Measurements from ENCODE around the gene WDR33. TPM values are rescaled to one million over a fixed set of nuclear protein-coding genes. Genes with fewer than 3 reads are reported as not detected.

The WDR33 gene
- total RNA-seq, 2 experiments from 2014 or later, result 70.7 to 96.6 TPM

GRCh38 chr2:127652786-127653357 lies 158.1 kb downstream of the WDR33 start:
- Histone ChIP-seq H3K27ac (ENCODE audit: low read depth, low read length, poor library complexity, severe bottlenecking) (no peak overlapping the region), H3K36me3 (ENCODE audit: insufficient read depth, low read length) (no peaks in the 10 kb centered on the region), H3K4me2 (ENCODE audit: low read length) (no peak overlapping the region), H3K4me3 (ENCODE audit: low read depth, low read length, poor library complexity, severe bottlenecking) (no peak overlapping the region), H3K4me1 (ENCODE audit: insufficient read depth, low read length, poor library complexity, severe bottlenecking) (no peaks in the 10 kb centered on the region), H2AFZ (ENCODE audit: low read length) (no peak overlapping the region), H3K9me3 (ENCODE audit: low read length) (no peaks in the 10 kb centered on the region), H3K9me2 (ENCODE audit: insufficient read depth, low read length) (no peaks in the 10 kb centered on the region), H4K20me1 (ENCODE audit: insufficient read depth, low read length) (no peaks in the 10 kb centered on the region), H3K79me2 (ENCODE audit: insufficient read depth, low read depth, low read length) (no peaks in the 10 kb centered on the region)
- CTCF ChIA-PET (ENCODE audit: unreplicated experiment), result interaction anchor here (0.9 kb wide), 1 partner anchor 62 kb away, joined by 3 read pairs; no protein-coding TSS in a partner anchor
- POLR2A ChIA-PET, result interaction anchor here (0.5 to 1.7 kb wide), 4 partner anchors 13 to 207 kb away, joined by 3 to 4 read pairs (median 3); no protein-coding TSS in a partner anchor
- intact Hi-C loops (cut with micrococcal nuclease; ENCODE audit: unreplicated experiment), result no loop called here
- DNase-seq (ENCODE audit: low spot score), result no peak
- BruUV-seq (replicated peaks), result no TSS peak
- no peak for TF ChIP-seq EZH2phosphoT487 (IDR thresholded peaks at IDR 0.05; ENCODE audit: borderline replicate concordance, low read depth, low read length)
- no peak for TF ChIP-seq CTCF (conservative IDR thresholded peaks at IDR 0.05; ENCODE audit: low read length)

- no peak overlapping the region for H3K4me2 ChIP-seq (ENCODE audit: low read length)
- H3K9me3 ChIP-seq (ENCODE audit: low read length), result no peaks in the 10 kb centered on the region
- intact Hi-C loops (cut with micrococcal nuclease; ENCODE audit: unreplicated experiment), result no loop called here
- no peak overlapping the region for H3K4me3 ChIP-seq (ENCODE audit: low read depth, low read length, poor library complexity, severe bottlenecking)
- H3K27ac ChIP-seq (ENCODE audit: low read depth, low read length, poor library complexity, severe bottlenecking), result no peak overlapping the region
- DNase-seq (ENCODE audit: low spot score), result no peak
- no peaks in the 10 kb centered on the region for H3K9me2 ChIP-seq (ENCODE audit: insufficient read depth, low read length)
- no peaks in the 10 kb centered on the region for H3K36me3 ChIP-seq (ENCODE audit: insufficient read depth, low read length)
- no TSS peak for BruUV-seq (replicated peaks)
- H4K20me1 ChIP-seq (ENCODE audit: insufficient read depth, low read length), result no peaks in the 10 kb centered on the region
- TF ChIP-seq CTCF (conservative IDR thresholded peaks at IDR 0.05; ENCODE audit: low read length) (no peak), EZH2phosphoT487 (IDR thresholded peaks at IDR 0.05; ENCODE audit: borderline replicate concordance, low read depth, low read length) (no peak)
- no peaks in the 10 kb centered on the region for H3K4me1 ChIP-seq (ENCODE audit: insufficient read depth, low read length, poor library complexity, severe bottlenecking)
- ChIA-PET CTCF (ENCODE audit: unreplicated experiment) (interaction anchor here (0.5 to 0.9 kb wide), 2 partner anchors 61 to 89 kb away, joined by 3 to 4 read pairs; no protein-coding TSS in a partner anchor), POLR2A (interaction anchor here (0.5 to 1.7 kb wide), 4 partner anchors 12 to 207 kb away, joined by 3 to 4 read pairs (median 4); no protein-coding TSS in a partner anchor)
- H3K79me2 ChIP-seq (ENCODE audit: insufficient read depth, low read depth, low read length), result no peaks in the 10 kb centered on the region
- no peak overlapping the region for H2AFZ ChIP-seq (ENCODE audit: low read length)
Measured at GRCh38 chr2:127651971-127652550, 158.9 kb downstream of the WDR33 start.

GRCh38 chr2:127651381-127651809 lies 159.6 kb downstream of the WDR33 start:
- Histone ChIP-seq H3K9me2 (ENCODE audit: insufficient read depth, low read length) (no peaks in the 10 kb centered on the region), H2AFZ (ENCODE audit: low read length) (no peak overlapping the region), H3K9me3 (ENCODE audit: low read length) (no peaks in the 10 kb centered on the region), H3K27ac (ENCODE audit: low read depth, low read length, poor library complexity, severe bottlenecking) (no peak overlapping the region), H3K4me2 (ENCODE audit: low read length) (no peak overlapping the region), H3K36me3 (ENCODE audit: insufficient read depth, low read length) (no peaks in the 10 kb centered on the region), H4K20me1 (ENCODE audit: insufficient read depth, low read length) (no peaks in the 10 kb centered on the region), H3K79me2 (ENCODE audit: insufficient read depth, low read depth, low read length) (no peaks in the 10 kb centered on the region), H3K4me3 (ENCODE audit: low read depth, low read length, poor library complexity, severe bottlenecking) (no peak overlapping the region), H3K4me1 (ENCODE audit: insufficient read depth, low read length, poor library complexity, severe bottlenecking) (no peaks in the 10 kb centered on the region)
- CTCF ChIA-PET (ENCODE audit: unreplicated experiment), result interaction anchor here (4.2 kb wide), 1 partner anchor 60 kb away, joined by 21 read pairs; no protein-coding TSS in a partner anchor
- TF ChIP-seq EZH2phosphoT487 (IDR thresholded peaks at IDR 0.05; ENCODE audit: borderline replicate concordance, low read depth, low read length) (no peak), CTCF (conservative IDR thresholded peaks at IDR 0.05; ENCODE audit: low read length) (no peak)
- POLR2A ChIA-PET, result no interaction called here
- intact Hi-C loops (cut with micrococcal nuclease; ENCODE audit: unreplicated experiment), result no loop called here
- no peak for DNase-seq (ENCODE audit: low spot score)
- BruUV-seq (replicated peaks), result no TSS peak

Data from OCI-LY7 (cell line).